Neural cell (in vitro differentiated cells): Measurements from ENCODE around the gene IFT22.

Experiments
- EP300 ChIP-seq: fragments of 450-650 bp; conservative IDR thresholded peaks from 2 replicates; pipeline ENCODE4 v1.6.1; 2014; ENCODE audit warnings: antibody characterized with exemption, mild to moderate bottlenecking, moderate library complexity; ENCODE audit not compliant: poor library complexity, severe bottlenecking
- POLR2AphosphoS5 ChIP-seq: IDR thresholded peaks from 2 replicates; pipeline ENCODE4 v1.6.1; 2012
- TF ChIP-seq, protein P1 (sequence below): fragments of 450-650 bp; IDR thresholded peaks from 2 replicates; pipeline ENCODE4 v1.5.1; 2014; ENCODE audit warnings: antibody characterized with exemption, mild to moderate bottlenecking, moderate library complexity; ENCODE audit not compliant: poor library complexity, severe bottlenecking
- TF ChIP-seq, protein P2 (sequence below): IDR thresholded peaks from 2 replicates; pipeline ENCODE4 v1.6.1; 2012; ENCODE audit warnings: borderline replicate concordance

DNA sequence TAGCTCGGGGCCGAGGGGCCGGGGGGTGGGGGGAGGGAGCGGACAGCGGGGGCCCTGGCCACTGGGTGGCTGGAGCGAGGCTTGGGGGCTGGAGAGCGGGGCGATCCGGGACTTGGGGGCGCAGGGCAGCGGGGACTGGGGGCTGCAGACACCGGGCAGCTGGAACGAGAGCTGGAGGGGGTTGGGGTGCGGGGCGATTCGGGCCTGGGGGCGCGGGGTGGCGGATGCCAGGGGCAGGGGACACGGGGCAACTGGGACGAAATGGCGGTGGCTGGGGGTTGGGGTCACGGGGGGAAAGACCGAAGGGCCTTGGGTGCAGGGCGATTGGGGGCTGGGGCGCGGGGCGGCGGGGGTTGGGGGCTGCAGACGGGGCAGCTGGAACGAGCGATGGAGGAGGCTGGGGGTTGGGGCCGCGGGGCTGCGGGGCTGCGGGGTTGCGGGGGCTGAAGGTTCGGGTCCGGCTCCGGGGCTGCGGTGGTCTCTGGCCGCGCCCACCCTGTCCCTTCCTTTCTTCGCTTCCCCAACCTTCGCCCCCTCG is 41.7 kb upstream of the IFT22 start:
- TF ChIP-seq, protein P1, sequence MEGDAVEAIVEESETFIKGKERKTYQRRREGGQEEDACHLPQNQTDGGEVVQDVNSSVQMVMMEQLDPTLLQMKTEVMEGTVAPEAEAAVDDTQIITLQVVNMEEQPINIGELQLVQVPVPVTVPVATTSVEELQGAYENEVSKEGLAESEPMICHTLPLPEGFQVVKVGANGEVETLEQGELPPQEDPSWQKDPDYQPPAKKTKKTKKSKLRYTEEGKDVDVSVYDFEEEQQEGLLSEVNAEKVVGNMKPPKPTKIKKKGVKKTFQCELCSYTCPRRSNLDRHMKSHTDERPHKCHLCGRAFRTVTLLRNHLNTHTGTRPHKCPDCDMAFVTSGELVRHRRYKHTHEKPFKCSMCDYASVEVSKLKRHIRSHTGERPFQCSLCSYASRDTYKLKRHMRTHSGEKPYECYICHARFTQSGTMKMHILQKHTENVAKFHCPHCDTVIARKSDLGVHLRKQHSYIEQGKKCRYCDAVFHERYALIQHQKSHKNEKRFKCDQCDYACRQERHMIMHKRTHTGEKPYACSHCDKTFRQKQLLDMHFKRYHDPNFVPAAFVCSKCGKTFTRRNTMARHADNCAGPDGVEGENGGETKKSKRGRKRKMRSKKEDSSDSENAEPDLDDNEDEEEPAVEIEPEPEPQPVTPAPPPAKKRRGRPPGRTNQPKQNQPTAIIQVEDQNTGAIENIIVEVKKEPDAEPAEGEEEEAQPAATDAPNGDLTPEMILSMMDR, result no peak
- TF ChIP-seq, protein P2, sequence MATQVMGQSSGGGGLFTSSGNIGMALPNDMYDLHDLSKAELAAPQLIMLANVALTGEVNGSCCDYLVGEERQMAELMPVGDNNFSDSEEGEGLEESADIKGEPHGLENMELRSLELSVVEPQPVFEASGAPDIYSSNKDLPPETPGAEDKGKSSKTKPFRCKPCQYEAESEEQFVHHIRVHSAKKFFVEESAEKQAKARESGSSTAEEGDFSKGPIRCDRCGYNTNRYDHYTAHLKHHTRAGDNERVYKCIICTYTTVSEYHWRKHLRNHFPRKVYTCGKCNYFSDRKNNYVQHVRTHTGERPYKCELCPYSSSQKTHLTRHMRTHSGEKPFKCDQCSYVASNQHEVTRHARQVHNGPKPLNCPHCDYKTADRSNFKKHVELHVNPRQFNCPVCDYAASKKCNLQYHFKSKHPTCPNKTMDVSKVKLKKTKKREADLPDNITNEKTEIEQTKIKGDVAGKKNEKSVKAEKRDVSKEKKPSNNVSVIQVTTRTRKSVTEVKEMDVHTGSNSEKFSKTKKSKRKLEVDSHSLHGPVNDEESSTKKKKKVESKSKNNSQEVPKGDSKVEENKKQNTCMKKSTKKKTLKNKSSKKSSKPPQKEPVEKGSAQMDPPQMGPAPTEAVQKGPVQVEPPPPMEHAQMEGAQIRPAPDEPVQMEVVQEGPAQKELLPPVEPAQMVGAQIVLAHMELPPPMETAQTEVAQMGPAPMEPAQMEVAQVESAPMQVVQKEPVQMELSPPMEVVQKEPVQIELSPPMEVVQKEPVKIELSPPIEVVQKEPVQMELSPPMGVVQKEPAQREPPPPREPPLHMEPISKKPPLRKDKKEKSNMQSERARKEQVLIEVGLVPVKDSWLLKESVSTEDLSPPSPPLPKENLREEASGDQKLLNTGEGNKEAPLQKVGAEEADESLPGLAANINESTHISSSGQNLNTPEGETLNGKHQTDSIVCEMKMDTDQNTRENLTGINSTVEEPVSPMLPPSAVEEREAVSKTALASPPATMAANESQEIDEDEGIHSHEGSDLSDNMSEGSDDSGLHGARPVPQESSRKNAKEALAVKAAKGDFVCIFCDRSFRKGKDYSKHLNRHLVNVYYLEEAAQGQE, result no peak
- TF ChIP-seq EP300 (no peak), POLR2AphosphoS5 (no peak)
